GM23248 (cell line): Measurements from ENCODE around the gene FAT2.

ENCODE experiments used
- EZH2 ChIP-seq: fragments of 200-600 bp; sonication (generic); IDR thresholded peaks from 2 replicates; pipeline ENCODE4 v1.6.1; 2018; ENCODE audit warnings: antibody characterized with exemption, mild to moderate bottlenecking; ENCODE audit not compliant: insufficient read depth, poor library complexity, severe bottlenecking
- EZH2phosphoT487 ChIP-seq: fragments of 200-600 bp; sonication (generic); IDR thresholded peaks from 2 replicates; pipeline ENCODE4 v1.6.1; 2018; ENCODE audit warnings: antibody characterized with exemption, moderate library complexity, mild to moderate bottlenecking, low read depth; ENCODE audit not compliant: insufficient read depth

DNA sequence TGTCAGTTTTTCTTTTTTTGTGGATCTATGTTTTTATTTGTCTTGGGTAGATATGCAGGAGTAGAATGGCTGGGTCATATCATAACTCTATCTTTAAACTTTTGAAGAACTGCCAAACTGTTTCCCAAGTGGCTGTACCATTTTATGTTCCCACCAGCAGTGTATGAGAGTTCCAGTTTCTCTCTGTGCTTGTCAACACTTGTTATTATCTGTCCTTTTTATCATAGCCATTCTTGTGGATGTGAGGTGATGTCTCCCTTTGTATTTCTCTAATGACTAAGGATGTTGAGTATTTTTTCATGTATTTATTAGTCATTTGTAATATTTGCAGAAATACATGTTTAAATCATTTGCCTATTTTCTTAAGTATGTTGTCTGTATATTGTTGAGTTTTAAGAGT is 17.4 kb upstream of the FAT2 start:
- TF ChIP-seq EZH2 (no peak), EZH2phosphoT487 (no peak)
